ENCODE data around the gene GP1BA. TPM values are rescaled to one million over a fixed set of nuclear protein-coding genes. Genes with fewer than 3 reads are reported as not detected.

GP1BA gene
- total and polyA plus RNA-seq, 2 donors (not counting 1 experiment from before 2014, with no cell fraction given), result 0.06 TPM; not detected in 1

DNA sequence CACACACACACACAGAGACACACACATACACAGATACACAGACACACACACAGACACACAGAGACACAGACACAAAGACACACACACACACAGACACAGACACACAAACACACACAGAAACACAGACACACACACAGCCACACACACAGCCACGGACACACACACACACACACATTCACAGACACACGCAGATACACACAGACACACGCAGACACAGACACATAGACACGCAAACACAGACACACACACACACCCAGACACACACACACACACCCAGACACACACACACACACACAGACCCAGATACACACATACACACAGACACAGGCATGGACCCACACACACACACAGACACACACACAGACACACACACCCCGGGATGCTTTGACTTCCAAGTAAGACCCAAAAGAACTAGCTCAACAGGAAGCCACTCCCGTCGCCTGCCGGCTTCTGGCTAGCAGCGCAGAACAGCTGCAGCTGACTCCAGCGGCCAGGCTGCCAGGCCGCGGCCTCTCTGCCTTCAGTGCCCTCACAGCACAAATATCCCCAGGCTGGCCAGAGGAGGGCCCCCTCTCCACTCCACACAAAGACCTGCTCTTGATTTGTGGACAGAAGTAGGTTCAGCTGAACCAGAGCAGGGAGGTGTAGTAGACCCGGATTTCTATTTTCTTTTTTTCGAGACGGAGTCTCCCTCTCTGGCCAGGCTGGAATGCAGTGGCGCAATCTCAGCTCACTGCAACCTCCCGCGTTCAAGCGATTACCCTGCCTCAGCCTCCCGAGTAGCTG is 23.2 kb upstream of the GP1BA start:
- no peaks in the 10 kb centered on the region for H3K79me2 ChIP-seq (ENCODE audit: control insufficient read depth, insufficient read depth, low read length)
- H3K9me3 ChIP-seq (ENCODE audit: control extremely low read depth in 1 of 3, control insufficient read depth in 2 of 3, insufficient read depth in 1 of 3, low read length in 2 of 3), result no peaks in the 10 kb centered on the region
- ChIA-PET POLR2A (interaction anchor here (0.6 to 2.1 kb wide), 12 partner anchors 31 to 155 kb away, joined by 3 to 11 read pairs (median 3); partner anchors contain the start of genes CAMTA2, RNF167 and SLC25A11), CTCF (interaction anchor here (0.8 to 2.9 kb wide), 30 partner anchors 10 to 344 kb away, joined by 3 to 39 read pairs (median 5); partner anchors contain the start of genes C17orf107, CAMTA2, ENO3 and RNF167)
- DNase-seq, result peak; percentile 84
- intact Hi-C loops (cut with micrococcal nuclease), result loop anchor here (1.0 to 2.0 kb wide), 6 partner anchors 30 to 153 kb away; partner anchors contain the start of genes CAMTA2 and SPAG7
- Mint-ChIP-seq H3K27ac (no peak overlapping the region), H3K27me3 (peaks cover 9% of the 10 kb centered on the region), H3K4me1 (no peaks in the 10 kb centered on the region), H3K4me3 (no peak overlapping the region), H3K9me3 (ENCODE audit: insufficient read depth) (no peaks in the 10 kb centered on the region)
- no peaks in the 10 kb centered on the region for H4K20me1 ChIP-seq (ENCODE audit: control insufficient read depth, insufficient read depth, low read length, poor library complexity, severe bottlenecking)
- no peak overlapping the region for H3K27ac ChIP-seq (ENCODE audit: low read length in 2 of 2)
- ATAC-seq (ENCODE audit: low read depth), result peak; percentile 99
- H3K27me3 ChIP-seq (replicated peaks in 1 of 4; ENCODE audit: control extremely low read depth in 1 of 4, control insufficient read depth in 3 of 4, insufficient read depth in 4 of 4, low read length in 3 of 4), result peaks cover 0 to 11% (median 1%) of the 10 kb centered on the region in 4 experiments
- 22% methylated on average over 16 of the region's 20 CpGs for WGBS (ENCODE audit: insufficient coverage)
- no peak overlapping the region for H3K4me3 ChIP-seq (ENCODE audit: control extremely low read depth in 1 of 5, extremely low read depth in 1 of 5, insufficient read depth in 1 of 5, low read depth in 2 of 5, low read length in 4 of 5)
- H3K36me3 ChIP-seq (replicated peaks in 1 of 2; ENCODE audit: control extremely low read depth in 1 of 2, control insufficient read depth in 1 of 2, extremely low read depth in 1 of 2, insufficient read depth in 2 of 2, low read length in 1 of 2), result no peaks in the 10 kb centered on the region
- H3K9ac ChIP-seq (ENCODE audit: low read length), result no peak overlapping the region
- no peak for TF ChIP-seq EZH2 (IDR thresholded peaks at IDR 0.05; ENCODE audit: borderline replicate concordance, insufficient read depth, low read depth, low read length, poor library complexity, severe bottlenecking)
- TF ChIP-seq, protein P1, sequence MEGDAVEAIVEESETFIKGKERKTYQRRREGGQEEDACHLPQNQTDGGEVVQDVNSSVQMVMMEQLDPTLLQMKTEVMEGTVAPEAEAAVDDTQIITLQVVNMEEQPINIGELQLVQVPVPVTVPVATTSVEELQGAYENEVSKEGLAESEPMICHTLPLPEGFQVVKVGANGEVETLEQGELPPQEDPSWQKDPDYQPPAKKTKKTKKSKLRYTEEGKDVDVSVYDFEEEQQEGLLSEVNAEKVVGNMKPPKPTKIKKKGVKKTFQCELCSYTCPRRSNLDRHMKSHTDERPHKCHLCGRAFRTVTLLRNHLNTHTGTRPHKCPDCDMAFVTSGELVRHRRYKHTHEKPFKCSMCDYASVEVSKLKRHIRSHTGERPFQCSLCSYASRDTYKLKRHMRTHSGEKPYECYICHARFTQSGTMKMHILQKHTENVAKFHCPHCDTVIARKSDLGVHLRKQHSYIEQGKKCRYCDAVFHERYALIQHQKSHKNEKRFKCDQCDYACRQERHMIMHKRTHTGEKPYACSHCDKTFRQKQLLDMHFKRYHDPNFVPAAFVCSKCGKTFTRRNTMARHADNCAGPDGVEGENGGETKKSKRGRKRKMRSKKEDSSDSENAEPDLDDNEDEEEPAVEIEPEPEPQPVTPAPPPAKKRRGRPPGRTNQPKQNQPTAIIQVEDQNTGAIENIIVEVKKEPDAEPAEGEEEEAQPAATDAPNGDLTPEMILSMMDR (IDR thresholded peaks at IDR 0.05), result peak; percentile 74
- H2AFZ ChIP-seq (ENCODE audit: insufficient read depth, low read depth, low read length, poor library complexity, severe bottlenecking), result peak overlapping the region; percentile 78
- H3K4me2 ChIP-seq (replicated peaks; ENCODE audit: low read depth, low read length, poor library complexity, severe bottlenecking), result peak overlapping the region; percentile 42
- peaks cover 3 to 9% of the 10 kb centered on the region in 2 donors for H3K4me1 ChIP-seq (ENCODE audit: control insufficient read depth in 2 of 2, insufficient read depth in 2 of 2, low read length in 2 of 2)

GRCh38 chr17:4913994-4914393 is 18.1 kb upstream of the GP1BA start:
- H3K9ac ChIP-seq (ENCODE audit: low read length), result no peak overlapping the region
- no peaks in the 10 kb centered on the region for H3K4me1 Mint-ChIP-seq
- H3K4me1 ChIP-seq (ENCODE audit: control insufficient read depth in 2 of 2, insufficient read depth in 2 of 2, low read length in 2 of 2), result peaks cover under 1 to 5% of the 10 kb centered on the region in 2 donors
- intact Hi-C loops (cut with micrococcal nuclease), result no loop called here
- no peaks in the 10 kb centered on the region for H4K20me1 ChIP-seq (ENCODE audit: control insufficient read depth, insufficient read depth, low read length, poor library complexity, severe bottlenecking)
- no peak for DNase-seq
- no peak overlapping the region for H2AFZ ChIP-seq (ENCODE audit: insufficient read depth, low read depth, low read length, poor library complexity, severe bottlenecking)
- H3K27me3 Mint-ChIP-seq, result peaks cover 5% of the 10 kb centered on the region
- H3K9me3 Mint-ChIP-seq (ENCODE audit: insufficient read depth), result no peaks in the 10 kb centered on the region
- H3K4me3 Mint-ChIP-seq, result no peak overlapping the region
- H3K27ac Mint-ChIP-seq, result no peak overlapping the region
- ChIA-PET CTCF (interaction anchor here (0.8 to 1.1 kb wide), 2 partner anchors 11 to 66 kb away, joined by 3 to 5 read pairs; partner anchors contain the start of gene CHRNE), POLR2A (interaction anchor here (0.6 kb wide), 1 partner anchor 112 kb away, joined by 3 read pairs; no protein-coding TSS in a partner anchor)
- H3K27ac ChIP-seq (ENCODE audit: low read length in 2 of 2), result no peak overlapping the region
- H3K27me3 ChIP-seq (replicated peaks in 1 of 4; ENCODE audit: control extremely low read depth in 1 of 4, control insufficient read depth in 3 of 4, insufficient read depth in 4 of 4, low read length in 3 of 4), result peaks cover 0 to 5% (median 0%) of the 10 kb centered on the region in 4 experiments
- H3K9me3 ChIP-seq (ENCODE audit: control extremely low read depth in 1 of 3, control insufficient read depth in 2 of 3, insufficient read depth in 1 of 3, low read length in 2 of 3), result no peaks in the 10 kb centered on the region
- H3K79me2 ChIP-seq (ENCODE audit: control insufficient read depth, insufficient read depth, low read length), result no peaks in the 10 kb centered on the region
- no peak overlapping the region for H3K4me2 ChIP-seq (replicated peaks; ENCODE audit: low read depth, low read length, poor library complexity, severe bottlenecking)
- no CpG with 5 or more reads among the region's 1 CpG for WGBS (ENCODE audit: insufficient coverage)
- no peak overlapping the region for H3K4me3 ChIP-seq (ENCODE audit: control extremely low read depth in 1 of 5, extremely low read depth in 1 of 5, insufficient read depth in 1 of 5, low read depth in 2 of 5, low read length in 4 of 5)
- TF ChIP-seq, protein P1 (IDR thresholded peaks at IDR 0.05), result no peak
- TF ChIP-seq EZH2 (IDR thresholded peaks at IDR 0.05; ENCODE audit: borderline replicate concordance, insufficient read depth, low read depth, low read length, poor library complexity, severe bottlenecking), result no peak
- no peaks in the 10 kb centered on the region for H3K36me3 ChIP-seq (replicated peaks in 1 of 2; ENCODE audit: control extremely low read depth in 1 of 2, control insufficient read depth in 1 of 2, extremely low read depth in 1 of 2, insufficient read depth in 2 of 2, low read length in 1 of 2)
- no peak for ATAC-seq (ENCODE audit: low read depth)

Data from B cell (primary cell).